ENCODE data around the gene IGFBP4.

The IGFBP4 gene

GRCh38 chr17:40418428-40418706 is 24.9 kb upstream of the IGFBP4 start:
- H3K4me3 ChIP-seq (ENCODE audit: low read depth, low read length): peak overlapping the region; percentile 51
- TF ChIP-seq CTCF (IDR thresholded peaks at IDR 0.05; ENCODE audit: insufficient read depth, low read depth, low read length, missing control alignments): no peak
- DNase-seq (ENCODE audit: low read depth): no peak

- no peak overlapping the region for H3K4me3 ChIP-seq (ENCODE audit: low read depth, low read length)
- TF ChIP-seq CTCF (IDR thresholded peaks at IDR 0.05; ENCODE audit: insufficient read depth, low read depth, low read length, missing control alignments): no peak
- no peak for DNase-seq (ENCODE audit: low read depth)
These were observed 23.5 kb upstream of the IGFBP4 start for GRCh38 chr17:40419559-40420331.

- no peak for DNase-seq (ENCODE audit: low read depth)
- H3K4me3 ChIP-seq (ENCODE audit: low read depth, low read length): no peak overlapping the region
- no peak for TF ChIP-seq CTCF (IDR thresholded peaks at IDR 0.05; ENCODE audit: insufficient read depth, low read depth, low read length, missing control alignments)
These were observed 20.1 kb upstream of the IGFBP4 start for GRCh38 chr17:40422990-40423633.

- no peak overlapping the region for H3K4me3 ChIP-seq (ENCODE audit: low read depth, low read length)
- TF ChIP-seq CTCF (IDR thresholded peaks at IDR 0.05; ENCODE audit: insufficient read depth, low read depth, low read length, missing control alignments): no peak
- no peak for DNase-seq (ENCODE audit: low read depth)
These were observed 17.5 kb upstream of the IGFBP4 start for GRCh38 chr17:40425741-40426140.

- no peak for DNase-seq (ENCODE audit: low read depth)
- no peak for TF ChIP-seq CTCF (IDR thresholded peaks at IDR 0.05; ENCODE audit: insufficient read depth, low read depth, low read length, missing control alignments)
- no peak overlapping the region for H3K4me3 ChIP-seq (ENCODE audit: low read depth, low read length)
These were observed 16.2 kb upstream of the IGFBP4 start for GRCh38 chr17:40427002-40427491.

GRCh38 chr17:40430272-40431230 is 12.7 kb upstream of the IGFBP4 start:
- H3K4me3 ChIP-seq (ENCODE audit: low read depth, low read length): no peak overlapping the region
- no peak for TF ChIP-seq CTCF (IDR thresholded peaks at IDR 0.05; ENCODE audit: insufficient read depth, low read depth, low read length, missing control alignments)
- no peak for DNase-seq (ENCODE audit: low read depth)

Data from GM12865 (cell line).